HK-2 (cell line): ENCODE measurements around the gene PSMD1.
A peak's percentile ranks its signal among the peaks of the same experiment; 100 is the strongest.
"Not testable (repeated sequence)": the region's sequence is repeated elsewhere in the genome, so short reads cannot be mapped to it uniquely, and the experiment has no call there.

Experiments used
- DNase-seq: peaks from one replicate; pipeline ENCODE4 v3.0.0-alpha.2; 2018; ENCODE audit not compliant: unreplicated experiment

Gene PSMD1

GRCh38 chr2:231185050-231185725 is 128.5 kb downstream of the PSMD1 start:
- DNase-seq, result no peak

- DNase-seq, result no peak
Observed at GRCh38 chr2:231185886-231186285, 129.2 kb downstream of the PSMD1 start.

GRCh38 chr2:231186325-231186724 is 129.7 kb downstream of the PSMD1 start:
- DNase-seq, result no peak

GRCh38 chr2:231187736-231188505 is 131.3 kb downstream of the PSMD1 start:
- no peak for DNase-seq

GRCh38 chr2:231188506-231189170 is 132.0 kb downstream of the PSMD1 start:
- no peak for DNase-seq

- no peak for DNase-seq
Observed at GRCh38 chr2:231189171-231189530, 132.5 kb downstream of the PSMD1 start.

- no peak for DNase-seq
Observed at GRCh38 chr2:231189571-231190495, 133.2 kb downstream of the PSMD1 start.

GRCh38 chr2:231190531-231191197 is 134.0 kb downstream of the PSMD1 start:
- DNase-seq, result no peak

- no peak for DNase-seq
Observed at GRCh38 chr2:231191896-231192872, 135.5 kb downstream of the PSMD1 start.

- no peak for DNase-seq
Observed at GRCh38 chr2:231193216-231193615, 136.5 kb downstream of the PSMD1 start.

- DNase-seq, result no peak
Observed at GRCh38 chr2:231196592-231196991, 139.9 kb downstream of the PSMD1 start.

- not testable (repeated sequence) for DNase-seq
Observed at GRCh38 chr2:231197196-231197595, 140.5 kb downstream of the PSMD1 start.

GRCh38 chr2:231197706-231198290 is 141.1 kb downstream of the PSMD1 start:
- no peak for DNase-seq

- DNase-seq, result peak; percentile 82
Observed at GRCh38 chr2:231198291-231199173, 141.9 kb downstream of the PSMD1 start, which contains the start of gene ARMC9. ARMC9 (plus strand) TSS chr2:231198631; CDS start chr2:231206239, 7,608 bp downstream.

GRCh38 chr2:231199219-231199618 is 142.6 kb downstream of the PSMD1 start:
- DNase-seq, result no peak

GRCh38 chr2:231200805-231201474 is 144.3 kb downstream of the PSMD1 start:
- no peak for DNase-seq

- DNase-seq, result no peak
Observed at GRCh38 chr2:231201475-231201814, 144.8 kb downstream of the PSMD1 start.

GRCh38 chr2:231203087-231203486 is 146.4 kb downstream of the PSMD1 start:
- DNase-seq, result no peak
